IMR-90 (cell line): ENCODE measurements around the gene DPYSL3. TPM values are rescaled to one million over a fixed set of nuclear protein-coding genes. Genes with fewer than 3 reads are reported as not detected.

Source experiments
- ATAC-seq: fragments of 200-7000 bp; cut with Tn5 transposase; 2 replicates; pipeline ENCODE4 v1.9.1; 2020; ENCODE audit warnings: low read depth, mild to moderate bottlenecking, moderate library complexity
- BruUV-seq: library from RNA; stranded (reverse); fragments of 400-500 nt; replicated peaks from 2 replicates; lab custom pipeline; 2021; lab: Mats Ljungman, UMichigan
- CTCF ChIA-PET: fragments of 300-600 bp; formaldehyde crosslinking; extraction: SDS; loops from one replicate; lab custom pipeline; 2021; ENCODE audit warnings: antibody characterized with exemption; lab: Yijun Ruan, JAX
- POLR2A ChIA-PET: fragments of 300-600 bp; sonication (Branson Sonifier 250); formaldehyde crosslinking; loops from one replicate; lab custom pipeline; 2022; ENCODE audit warnings: antibody characterized with exemption; ENCODE audit not compliant: unreplicated experiment; lab: Charles Lee
- DNase-seq: peaks from one replicate; pipeline ENCODE4 v3.0.0; 2013
- H2AFZ ChIP-seq: replicated peaks from 2 replicates; pipeline ENCODE3; 2013; ENCODE audit warnings: low read length, mild to moderate bottlenecking; ENCODE audit not compliant: poor library complexity
- H2AK5ac ChIP-seq: 2 replicates; pipeline ENCODE4 v1.6.1; 2013; ENCODE audit warnings: low read depth, low read length, inconsistent platforms
- H2AK9ac ChIP-seq: replicated peaks from 2 replicates; pipeline ENCODE3; 2013; ENCODE audit warnings: mild to moderate bottlenecking, low read depth, low read length, moderate library complexity; ENCODE audit not compliant: poor library complexity
- H2BK120ac ChIP-seq: 2 replicates; pipeline ENCODE4 v1.6.1; 2013; ENCODE audit warnings: low read depth, low read length, inconsistent platforms
- H2BK15ac ChIP-seq: 3 replicates; pipeline ENCODE4 v1.6.1; 2013; ENCODE audit warnings: low read depth, low read length, inconsistent platforms
- H2BK20ac ChIP-seq: 2 replicates; pipeline ENCODE4 v1.6.1; 2013; ENCODE audit warnings: low read depth, mild to moderate bottlenecking, inconsistent platforms, low read length, moderate library complexity
- H2BK5ac ChIP-seq: 2 replicates; pipeline ENCODE4 v1.6.1; 2013; ENCODE audit warnings: mild to moderate bottlenecking, low read depth, low read length, inconsistent platforms; ENCODE audit not compliant: poor library complexity, severe bottlenecking
- H3K14ac ChIP-seq: replicated peaks from 2 replicates; pipeline ENCODE4 v1.6.1; 2013; ENCODE audit warnings: low read depth, low read length, inconsistent platforms
- H3K18ac ChIP-seq: 2 replicates; pipeline ENCODE4 v1.6.1; 2013; ENCODE audit warnings: low read depth, low read length, control low read depth
- H3K23ac ChIP-seq: 2 replicates; pipeline ENCODE4 v1.6.1; 2013; ENCODE audit warnings: low read depth, low read length, inconsistent platforms
- H3K27ac ChIP-seq: 2 replicates; pipeline ENCODE4 v1.5.1; 2013; ENCODE audit warnings: mild to moderate bottlenecking, control low read depth, low read length; ENCODE audit not compliant: insufficient read depth
- H3K27me3 ChIP-seq: 2 replicates; pipeline ENCODE4 v1.6.1; 2013; ENCODE audit warnings: low read length; ENCODE audit not compliant: control insufficient read depth, insufficient read depth
- H3K36me3 ChIP-seq: 2 replicates; pipeline ENCODE4 v1.6.1; 2013; ENCODE audit warnings: low read length, mixed read lengths; ENCODE audit not compliant: control insufficient read depth, insufficient read depth
- H3K4ac ChIP-seq: 2 replicates; pipeline ENCODE4 v1.6.1; 2013; ENCODE audit warnings: low read depth, low read length, inconsistent platforms
- H3K4me1 ChIP-seq: 2 replicates; pipeline ENCODE4 v1.6.1; 2013; ENCODE audit warnings: low read length, mixed read lengths; ENCODE audit not compliant: control insufficient read depth, insufficient read depth
- H3K4me2 ChIP-seq: 2 replicates; pipeline ENCODE4 v1.6.1; 2013; ENCODE audit warnings: low read depth, mild to moderate bottlenecking, control low read depth, low read length, moderate library complexity
- H3K4me3 ChIP-seq: 2 replicates; pipeline ENCODE4 v1.5.1; 2013; ENCODE audit warnings: low read depth, mild to moderate bottlenecking, control low read depth, low read length, moderate library complexity; ENCODE audit not compliant: insufficient read depth
- H3K56ac ChIP-seq: 2 replicates; pipeline ENCODE4 v1.6.1; 2013; ENCODE audit warnings: low read length, inconsistent platforms; ENCODE audit not compliant: insufficient read depth; ENCODE audit errors: extremely low read depth
- H3K79me1 ChIP-seq, 2 experiments: 2 replicates each; pipeline ENCODE4 v1.6.1; 2013; ENCODE audit warnings: low read length in 2 of 2, inconsistent platforms in 1 of 2, low read depth in 1 of 2
- H3K9ac ChIP-seq: 2 replicates; pipeline ENCODE4 v1.6.1; 2013; ENCODE audit warnings: low read depth, low read length, control low read depth
- H3K9me1 ChIP-seq: 2 replicates; pipeline ENCODE4 v1.6.1; 2013; ENCODE audit warnings: low read length, inconsistent platforms; ENCODE audit not compliant: insufficient read depth
- H3K9me3 ChIP-seq: 2 replicates; pipeline ENCODE4 v1.6.1; 2013; ENCODE audit warnings: low read length; ENCODE audit not compliant: control insufficient read depth, insufficient read depth
- H4K20me1 ChIP-seq: 2 replicates; pipeline ENCODE4 v1.6.1; 2013; ENCODE audit warnings: low read length, inconsistent platforms; ENCODE audit not compliant: insufficient read depth
- H4K5ac ChIP-seq: 2 replicates; pipeline ENCODE4 v1.6.1; 2013; ENCODE audit warnings: mild to moderate bottlenecking, low read depth, low read length, control low read depth
- H4K8ac ChIP-seq, 2 experiments: 2 replicates each; pipeline ENCODE4 v1.6.1; 2013; ENCODE audit warnings: low read depth in 2 of 2, low read length in 2 of 2, control low read depth in 1 of 2, inconsistent platforms in 1 of 2
- H4K91ac ChIP-seq: 2 replicates; pipeline ENCODE4 v1.6.1; 2013; ENCODE audit warnings: low read depth, low read length, inconsistent platforms; ENCODE audit not compliant: insufficient read depth
- CHD1 ChIP-seq: IDR thresholded peaks from 2 replicates; pipeline ENCODE4 v1.6.1; 2012; ENCODE audit warnings: low read depth, low read length, improper control_type of control experiment
- CTCF ChIP-seq: conservative IDR thresholded peaks from 2 replicates; pipeline ENCODE4 v1.5.1; 2012; ENCODE audit warnings: mild to moderate bottlenecking, low read depth, low read length, improper control_type of control experiment
- FOS ChIP-seq: fragments of 150-350 bp; IDR thresholded peaks from 2 replicates; pipeline ENCODE4 v1.6.1; 2016; ENCODE audit warnings: low read depth, low read length
- NFE2L2 ChIP-seq: fragments of 150-350 bp; IDR thresholded peaks from 2 replicates; pipeline ENCODE4 v1.6.1; 2016; ENCODE audit warnings: low read depth, mild to moderate bottlenecking, low read length
- RFX5 ChIP-seq: IDR thresholded peaks from 2 replicates; pipeline ENCODE4 v1.8.0; 2012; ENCODE audit warnings: low read depth, mild to moderate bottlenecking, low read length, moderate library complexity
- USF2 ChIP-seq: fragments of 150-350 bp; IDR thresholded peaks from 2 replicates; pipeline ENCODE4 v1.6.1; 2017; ENCODE audit warnings: mild to moderate bottlenecking, antibody characterized with exemption, low read length, low read depth
- WGBS, 2 experiments: methylation state at CpG; one replicate each; pipeline versions ENCODE4 v1.1.5 to v1.1.7; 2013; ENCODE audit warnings: missing lambda C conversion rate in 2 of 2; ENCODE audit not compliant: insufficient read length in 1 of 2; ENCODE audit errors: extremely low coverage in 2 of 2; 5-methylcytosine and 5-hydroxymethylcytosine counted together
- dilution Hi-C: fragments of 300-500 bp; cut with HindIII; formaldehyde crosslinking; loops from one replicate; pipeline ENCODE4 v1.14.3; 2018; ENCODE audit warnings: low sequenced_read_pairs; ENCODE audit not compliant: unreplicated experiment
- in situ Hi-C: fragments of 300-500 bp; cut with MboI; formaldehyde crosslinking; loops from 3 replicates; pipeline ENCODE4 v1.14.3; 2019; ENCODE audit warnings: low sequenced_read_pairs, inconsistent platforms, mixed read lengths
- intact Hi-C: fragments of 100-400 bp; cut with micrococcal nuclease; formaldehyde crosslinking; loops from 2 replicates; pipeline ENCODE4 v1.10.0; 2022
- polyA plus RNA-seq, 3 experiments: library from polyadenylated mRNA; depleted of rRNA; stranded (reverse); fragments of >200 nt; gene quantifications; 2 replicates each; pipeline ENCODE4 v1.2.3, GENCODE V29; 2012; ENCODE audit warnings: low replicate concordance in 1 of 3
- total RNA-seq: library from RNA; depleted of rRNA; stranded (reverse); fragments of >200 nt; gene quantifications from 2 replicates; pipeline ENCODE4 v1.2.3, GENCODE V29; 2012

Gene DPYSL3
- total and polyA plus RNA-seq, 2 of the 4 experiments (the other 2 are of a cell fraction): 50.2 to 60.9 TPM

- dilution Hi-C loops: no loop called here
- DNase-seq: peak; percentile 83
Measured at GRCh38 chr5:147522435-147522834, 12.6 kb upstream of the DPYSL3 start.

More at GRCh38 chr5:147522435-147522834, 12.6 kb upstream of the DPYSL3 start:
- Histone ChIP-seq H2AK5ac (no peak overlapping the region), H3K23ac (no peak overlapping the region), H2AFZ (no peak overlapping the region), H3K4me1 (no peaks in the 10 kb centered on the region), H3K79me1 (no peaks in the 10 kb centered on the region), H2BK5ac (peak overlapping the region; percentile 45), H3K56ac (no peak overlapping the region), H3K36me3 (no peaks in the 10 kb centered on the region), H3K18ac (no peak overlapping the region), H3K4me2 (no peak overlapping the region), H3K14ac (no peak overlapping the region), H3K4ac (no peak overlapping the region), H4K91ac (no peak overlapping the region), H2AK9ac (no peak overlapping the region), H3K9ac (no peak overlapping the region), H4K20me1 (no peaks in the 10 kb centered on the region), H4K5ac (no peak overlapping the region), H3K9me1 (no peaks in the 10 kb centered on the region), H2BK15ac (no peak overlapping the region), H3K27me3 (no peaks in the 10 kb centered on the region), H4K8ac (no peak overlapping the region), H2BK120ac (no peak overlapping the region), H2BK20ac (0 out of 2 replicates have a peak overlapping the region, but pooled peaks have one; percentile 32), H3K27ac (no peak overlapping the region), H3K4me3 (no peak overlapping the region), H3K9me3 (no peaks in the 10 kb centered on the region)
- in situ Hi-C loops (no loop called here), intact Hi-C loops (no loop called here)
- peak; percentile 42; the same call in 1 of the 2 replicates for ATAC-seq
- TF ChIP-seq RFX5 (no peak), NFE2L2 (no peak), USF2 (no peak), CTCF (no peak), CHD1 (no peak), FOS (no peak)
- WGBS, 2 experiments: 40% methylated on average over 1 of the region's 3 CpGs; no CpG with 5 or more reads in 1 of the 2 experiments
- CTCF ChIA-PET: interaction anchor here (1.3 kb wide), 1 partner anchor 56 kb away, joined by 3 read pairs; no protein-coding TSS in a partner anchor
- no TSS peak for BruUV-seq
- POLR2A ChIA-PET: no interaction called here
